OCI-LY1 (cell line): ENCODE measurements around the gene STK4.

Source experiments
- H2AFZ ChIP-seq: fragments of 200-600 bp; sonication (generic), shearing (Covaris generic); 2 replicates; pipeline ENCODE4 v1.6.0; 2014; ENCODE audit warnings: antibody characterized with exemption, mild to moderate bottlenecking, low read length
- H3F3A ChIP-seq: fragments of 200-600 bp; sonication (generic), shearing (Covaris generic); 2 replicates; pipeline ENCODE4 v1.6.0; 2014; ENCODE audit warnings: mild to moderate bottlenecking, antibody characterized with exemption, low read length, moderate library complexity; ENCODE audit not compliant: insufficient read depth
- H3K27ac ChIP-seq: fragments of 200-600 bp; sonication (generic); 2 replicates; pipeline ENCODE4 v1.5.1; 2014; ENCODE audit warnings: low read length, mixed run types, mild to moderate bottlenecking, low read depth; ENCODE audit not compliant: poor library complexity, severe bottlenecking
- H3K27me3 ChIP-seq: fragments of 200-600 bp; sonication (generic); 2 replicates; pipeline ENCODE4 v1.6.0; 2014; ENCODE audit warnings: antibody characterized with exemption, mild to moderate bottlenecking, low read length, moderate library complexity; ENCODE audit not compliant: insufficient read depth
- H3K36me3 ChIP-seq: fragments of 200-600 bp; sonication (generic); 2 replicates; pipeline ENCODE4 v1.6.1; 2014; ENCODE audit warnings: mild to moderate bottlenecking, antibody characterized with exemption, low read length, moderate library complexity, mixed read lengths; ENCODE audit not compliant: insufficient read depth
- H3K4me1 ChIP-seq: fragments of 200-600 bp; sonication (generic); 2 replicates; pipeline ENCODE4 v1.5.1; 2014; ENCODE audit warnings: mild to moderate bottlenecking, low read length, moderate library complexity; ENCODE audit not compliant: insufficient read depth, severe bottlenecking
- H3K4me2 ChIP-seq: fragments of 200-600 bp; sonication (generic), shearing (Covaris generic); 2 replicates; pipeline ENCODE4 v1.6.1; 2014; ENCODE audit warnings: low read length
- H3K4me3 ChIP-seq: fragments of 200-600 bp; sonication (generic); 2 replicates; pipeline ENCODE4 v1.5.1; 2014; ENCODE audit warnings: low read length, low read depth, mild to moderate bottlenecking, mixed read lengths; ENCODE audit not compliant: poor library complexity, severe bottlenecking
- H3K79me2 ChIP-seq: fragments of 200-600 bp; shearing (Covaris generic); 2 replicates; pipeline ENCODE4 v1.6.1; 2016; ENCODE audit warnings: mixed run types, low read length, mixed read lengths; ENCODE audit not compliant: insufficient read depth
- H3K9ac ChIP-seq: fragments of 200-600 bp; sonication (generic), shearing (Covaris generic); 2 replicates; pipeline ENCODE4 v1.6.1; 2014; ENCODE audit warnings: mild to moderate bottlenecking, low read length, mixed read lengths
- H3K9me2 ChIP-seq: fragments of 200-600 bp; sonication (generic), shearing (Covaris generic); 2 replicates; pipeline ENCODE4 v1.6.1; 2014; ENCODE audit warnings: low read depth, mild to moderate bottlenecking, low read length, mixed read lengths
- H3K9me3 ChIP-seq: fragments of 200-600 bp; shearing (Covaris generic); 2 replicates; pipeline ENCODE4 v1.6.1; 2014; ENCODE audit warnings: low read length, mixed read lengths
- H4K20me1 ChIP-seq: fragments of 200-600 bp; sonication (generic), shearing (Covaris generic); 2 replicates; pipeline ENCODE4 v1.6.0; 2016; ENCODE audit warnings: mild to moderate bottlenecking, low read length; ENCODE audit not compliant: insufficient read depth
- EZH2 ChIP-seq: fragments of 200-600 bp; sonication (generic), shearing (Covaris generic); IDR thresholded peaks from 2 replicates; pipeline ENCODE4 v1.8.0; 2017; ENCODE audit warnings: borderline replicate concordance, mixed run types, mild to moderate bottlenecking, antibody characterized with exemption, low read length, moderate library complexity, mixed read lengths
- TF ChIP-seq, protein P1 (sequence below): fragments of 200-600 bp; sonication (generic), shearing (Covaris generic); IDR thresholded peaks from 2 replicates; pipeline ENCODE4 v1.5.1; 2017; ENCODE audit warnings: mild to moderate bottlenecking, antibody characterized with exemption, low read length, moderate library complexity, mixed read lengths

Gene STK4

DNA sequence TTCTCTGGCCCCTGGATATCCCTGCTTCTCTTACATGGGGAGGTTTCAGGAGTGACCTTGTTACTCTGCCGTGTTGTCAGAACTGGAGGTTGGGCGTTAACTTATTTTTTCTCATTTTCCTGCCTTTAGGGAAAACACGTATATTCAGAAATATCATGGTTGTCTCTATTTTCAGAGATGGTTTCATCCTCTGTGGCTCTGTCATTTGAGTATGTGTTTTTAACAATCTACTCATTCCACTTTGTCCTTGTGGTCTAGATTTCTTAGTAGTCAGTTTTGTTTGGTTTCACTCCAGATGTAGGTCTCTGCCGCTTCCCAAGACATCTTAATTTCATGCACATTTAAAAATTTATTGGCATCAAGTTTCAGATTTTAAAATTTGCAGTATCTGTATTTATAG, 88.7 kb downstream of the STK4 start:
- H3K79me2 ChIP-seq: peaks cover 11% of the 10 kb centered on the region; the same call in 1 of the 2 replicates
- H3K27ac ChIP-seq: no peak overlapping the region
- peaks cover 37% of the 10 kb centered on the region for H3K4me1 ChIP-seq
- peaks cover 60% of the 10 kb centered on the region for H3K36me3 ChIP-seq
- no peaks in the 10 kb centered on the region for H3K9me2 ChIP-seq
- H4K20me1 ChIP-seq: no peaks in the 10 kb centered on the region
- no peaks in the 10 kb centered on the region for H3K9me3 ChIP-seq
- no peak overlapping the region for H2AFZ ChIP-seq
- no peak overlapping the region for H3K4me3 ChIP-seq
- H3K27me3 ChIP-seq: no peaks in the 10 kb centered on the region
- TF ChIP-seq, protein P1, sequence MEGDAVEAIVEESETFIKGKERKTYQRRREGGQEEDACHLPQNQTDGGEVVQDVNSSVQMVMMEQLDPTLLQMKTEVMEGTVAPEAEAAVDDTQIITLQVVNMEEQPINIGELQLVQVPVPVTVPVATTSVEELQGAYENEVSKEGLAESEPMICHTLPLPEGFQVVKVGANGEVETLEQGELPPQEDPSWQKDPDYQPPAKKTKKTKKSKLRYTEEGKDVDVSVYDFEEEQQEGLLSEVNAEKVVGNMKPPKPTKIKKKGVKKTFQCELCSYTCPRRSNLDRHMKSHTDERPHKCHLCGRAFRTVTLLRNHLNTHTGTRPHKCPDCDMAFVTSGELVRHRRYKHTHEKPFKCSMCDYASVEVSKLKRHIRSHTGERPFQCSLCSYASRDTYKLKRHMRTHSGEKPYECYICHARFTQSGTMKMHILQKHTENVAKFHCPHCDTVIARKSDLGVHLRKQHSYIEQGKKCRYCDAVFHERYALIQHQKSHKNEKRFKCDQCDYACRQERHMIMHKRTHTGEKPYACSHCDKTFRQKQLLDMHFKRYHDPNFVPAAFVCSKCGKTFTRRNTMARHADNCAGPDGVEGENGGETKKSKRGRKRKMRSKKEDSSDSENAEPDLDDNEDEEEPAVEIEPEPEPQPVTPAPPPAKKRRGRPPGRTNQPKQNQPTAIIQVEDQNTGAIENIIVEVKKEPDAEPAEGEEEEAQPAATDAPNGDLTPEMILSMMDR: no peak
- no peak for TF ChIP-seq EZH2
- no peak overlapping the region for H3K4me2 ChIP-seq
- no peaks in the 10 kb centered on the region for H3F3A ChIP-seq
- no peak overlapping the region for H3K9ac ChIP-seq

DNA sequence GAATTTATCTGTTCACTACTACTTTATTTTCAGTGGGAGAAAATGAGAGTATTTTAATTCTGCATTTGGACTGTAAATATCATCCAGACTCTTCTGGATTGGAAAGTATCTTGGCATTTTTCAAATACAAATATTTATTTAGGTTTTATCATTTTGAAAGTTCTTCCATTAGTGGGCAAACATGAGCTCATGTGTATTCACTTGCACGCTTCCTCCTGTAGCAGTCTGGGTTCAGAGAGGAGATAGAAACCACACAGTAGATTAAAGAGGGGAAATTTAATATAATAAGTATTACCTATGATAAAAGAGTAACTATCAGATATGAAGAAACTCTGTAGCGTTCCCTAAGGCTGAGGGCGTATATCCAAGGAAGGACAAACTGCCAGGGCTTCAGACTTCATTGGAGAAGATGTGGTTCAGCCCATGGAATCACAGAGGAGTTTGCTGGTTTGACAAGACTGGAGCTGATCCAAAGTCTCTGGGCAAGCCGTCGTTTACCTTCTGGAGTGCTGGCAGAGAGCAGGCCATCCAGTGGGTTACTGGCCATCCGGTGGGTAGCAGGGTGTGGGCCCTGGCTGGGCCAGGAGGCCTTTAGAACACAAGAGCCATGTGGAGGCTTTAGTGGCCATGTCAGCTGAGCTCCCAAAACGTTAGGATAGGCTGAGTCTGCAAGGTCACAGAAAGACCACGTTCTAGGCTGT, 90.3 kb downstream of the STK4 start:
- Histone ChIP-seq H4K20me1 (no peaks in the 10 kb centered on the region), H3K36me3 (peaks cover 73% of the 10 kb centered on the region), H3F3A (no peaks in the 10 kb centered on the region), H3K9ac (no peak overlapping the region), H3K4me2 (no peak overlapping the region), H3K79me2 (no peaks in the 10 kb centered on the region), H2AFZ (no peak overlapping the region), H3K4me1 (peaks cover 21% of the 10 kb centered on the region), H3K9me2 (no peaks in the 10 kb centered on the region), H3K9me3 (no peaks in the 10 kb centered on the region), H3K27ac (no peak overlapping the region), H3K4me3 (no peak overlapping the region), H3K27me3 (no peaks in the 10 kb centered on the region)
- TF ChIP-seq EZH2: no peak
- TF ChIP-seq, protein P1: no peak

DNA sequence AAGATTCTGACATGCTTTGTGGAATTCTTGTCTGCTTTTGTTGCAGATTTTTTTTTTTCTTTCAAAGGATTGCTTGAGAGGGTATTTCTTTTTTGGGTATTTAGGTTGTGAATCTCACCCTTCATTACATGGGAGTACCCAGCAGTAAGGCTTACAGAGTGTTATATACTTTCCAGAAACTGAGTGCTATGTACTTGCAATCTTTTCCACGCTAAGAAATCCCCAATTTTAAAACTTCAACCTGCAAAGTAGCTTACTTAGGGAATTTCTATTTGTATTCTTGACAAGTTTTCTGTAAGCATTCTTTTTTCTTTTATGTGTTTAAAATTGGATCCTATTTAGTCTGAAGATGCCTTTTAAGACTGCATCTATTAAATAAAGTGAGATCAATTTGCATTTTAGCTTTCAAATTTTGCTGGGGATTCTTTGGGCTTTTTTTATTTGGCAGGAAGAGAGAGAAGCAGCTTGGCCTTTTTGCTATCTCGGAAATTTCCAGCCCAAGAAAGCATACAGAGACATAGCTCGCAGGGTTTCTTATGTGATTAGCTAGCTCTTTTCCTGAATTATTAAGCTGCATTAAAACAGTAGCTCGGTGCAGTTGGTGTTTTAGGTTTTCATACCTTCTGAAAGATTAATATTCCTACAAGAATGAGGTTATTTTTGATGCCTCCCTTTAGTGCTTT, 92.0 kb downstream of the STK4 start:
- Histone ChIP-seq H3K4me1 (peaks cover 4% of the 10 kb centered on the region), H3K79me2 (peaks cover 3% of the 10 kb centered on the region; the same call in 1 of the 2 replicates), H3F3A (no peaks in the 10 kb centered on the region)

More for the DNA sequence above, 92.0 kb downstream of the STK4 start:
- H4K20me1 ChIP-seq: no peaks in the 10 kb centered on the region
- H3K9me3 ChIP-seq: no peaks in the 10 kb centered on the region
- no peak for TF ChIP-seq EZH2
- TF ChIP-seq, protein P1: no peak
- peaks cover 81% of the 10 kb centered on the region for H3K36me3 ChIP-seq
- H3K4me3 ChIP-seq: no peak overlapping the region
- H3K27ac ChIP-seq: no peak overlapping the region
- no peak overlapping the region for H3K4me2 ChIP-seq
- H2AFZ ChIP-seq: no peak overlapping the region
- H3K9ac ChIP-seq: no peak overlapping the region
- H3K27me3 ChIP-seq: no peaks in the 10 kb centered on the region
- no peaks in the 10 kb centered on the region for H3K9me2 ChIP-seq
